BJ (cell line): ENCODE measurements around the gene LINGO4. TPM values are rescaled to one million over a fixed set of nuclear protein-coding genes. Genes with fewer than 3 reads are reported as not detected.

Experiments
- CTCF ChIA-PET: fragments of 350-600 bp; formaldehyde crosslinking; extraction: SDS; loops from one replicate; lab custom pipeline; 2021; ENCODE audit warnings: antibody characterized with exemption, inconsistent platforms; lab: Yijun Ruan, JAX
- POLR2A ChIA-PET: fragments of 300-600 bp; sonication (Branson Sonifier 250); formaldehyde crosslinking; extraction: SDS; loops from one replicate; lab custom pipeline; 2021; ENCODE audit warnings: antibody characterized with exemption; lab: Charles Lee
- DNase-seq: peaks from one replicate; pipeline ENCODE4 v3.0.0-alpha.2; 2011; ENCODE audit warnings: low read depth
- H3K27me3 ChIP-seq: 2 replicates; pipeline ENCODE4 v1.6.0; 2011; ENCODE audit warnings: low read length; ENCODE audit not compliant: control insufficient read depth, insufficient read depth
- H3K36me3 ChIP-seq: 2 replicates; pipeline ENCODE4 v1.5.1; 2011; ENCODE audit warnings: low read length; ENCODE audit not compliant: control insufficient read depth, insufficient read depth
- H3K4me3 ChIP-seq: 2 replicates; pipeline ENCODE4 v1.5.1; 2011; ENCODE audit warnings: low read depth, mild to moderate bottlenecking, control low read depth, low read length
- CTCF ChIP-seq: IDR thresholded peaks from 2 replicates; pipeline ENCODE4 v1.5.1; 2011; ENCODE audit warnings: low read depth, mild to moderate bottlenecking, control low read depth, inconsistent platforms, low read length, moderate library complexity; ENCODE audit not compliant: insufficient read depth
- polyA plus RNA-seq: library from polyadenylated mRNA; depleted of rRNA; stranded (reverse); fragments of >200 nt; gene quantifications from 2 replicates; pipeline ENCODE4 v1.2.3, GENCODE V29; 2011

Gene LINGO4
- polyA plus RNA-seq, 1 experiment: not detected

- TF ChIP-seq CTCF: no peak
- peaks cover 30% of the 10 kb centered on the region for H3K27me3 ChIP-seq
- H3K4me3 ChIP-seq: no peak overlapping the region
- no peaks in the 10 kb centered on the region for H3K36me3 ChIP-seq
- POLR2A ChIA-PET: no interaction called here
- CTCF ChIA-PET: no interaction called here
- DNase-seq: no peak
Measured at GRCh38 chr1:151807766-151808165, 2.5 kb upstream of the LINGO4 start.

GRCh38 chr1:151807131-151807530 lies 1.9 kb upstream of the LINGO4 start:
- peaks cover 32% of the 10 kb centered on the region for H3K27me3 ChIP-seq
- CTCF ChIA-PET: no interaction called here
- DNase-seq: no peak
- no peak for TF ChIP-seq CTCF
- no peak overlapping the region for H3K4me3 ChIP-seq
- H3K36me3 ChIP-seq: no peaks in the 10 kb centered on the region
- POLR2A ChIA-PET: no interaction called here

DNA sequence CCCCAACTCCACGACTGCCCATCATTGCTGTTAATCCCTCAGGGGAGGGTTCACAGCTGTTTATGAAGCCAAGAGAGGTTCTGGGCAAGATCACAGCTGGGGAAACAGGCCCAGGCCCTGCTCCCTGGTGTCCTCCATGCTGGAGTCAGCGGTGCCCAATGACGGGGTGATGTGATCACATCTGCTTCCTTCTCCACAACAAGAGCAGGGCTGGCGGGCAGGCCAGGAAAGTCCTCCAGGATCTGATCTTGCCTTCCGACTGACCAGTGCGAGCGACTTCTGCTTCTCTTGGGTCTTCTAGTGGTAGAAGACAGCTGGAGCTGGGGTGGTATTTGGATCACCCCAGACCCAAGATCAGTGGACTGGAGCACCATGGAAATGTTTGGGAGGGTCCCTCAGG lies 951 bp upstream of the LINGO4 start:
- ChIA-PET CTCF (no interaction called here), POLR2A (no interaction called here)
- Histone ChIP-seq H3K4me3 (no peak overlapping the region), H3K27me3 (peaks cover 34% of the 10 kb centered on the region), H3K36me3 (no peaks in the 10 kb centered on the region)
- DNase-seq: no peak
- TF ChIP-seq CTCF: no peak

- Histone ChIP-seq H3K36me3 (no peaks in the 10 kb centered on the region), H3K4me3 (no peak overlapping the region), H3K27me3 (peaks cover 39% of the 10 kb centered on the region)
- DNase-seq: no peak
- POLR2A ChIA-PET: no interaction called here
- CTCF ChIA-PET: no interaction called here
- TF ChIP-seq CTCF: no peak
Measured at GRCh38 chr1:151803915-151804314, 1.3 kb downstream of the LINGO4 start.

DNA sequence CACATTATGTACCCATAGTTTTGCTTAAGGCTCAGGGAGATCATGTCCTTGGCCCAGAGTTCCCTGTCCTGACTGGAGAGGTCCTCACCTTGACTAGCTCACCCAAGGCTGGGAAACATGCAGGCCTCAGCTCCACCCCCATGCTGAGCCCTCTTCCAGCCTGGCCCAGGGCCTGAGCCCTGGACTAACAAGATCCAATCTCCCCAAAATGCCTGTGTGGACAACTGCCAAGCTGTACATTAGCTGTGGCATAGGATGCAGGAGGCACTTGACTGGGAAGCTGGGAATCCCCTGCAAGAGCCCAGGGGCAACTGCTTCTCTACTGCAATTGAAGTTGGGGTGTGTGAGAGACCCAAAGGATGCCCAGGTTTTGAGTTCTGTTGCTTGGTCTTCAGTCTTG lies 2.1 kb downstream of the LINGO4 start:
- ChIA-PET POLR2A (no interaction called here), CTCF (no interaction called here)
- no peak overlapping the region for H3K4me3 ChIP-seq
- peaks cover 38% of the 10 kb centered on the region for H3K27me3 ChIP-seq
- DNase-seq: no peak
- no peak for TF ChIP-seq CTCF
- H3K36me3 ChIP-seq: no peaks in the 10 kb centered on the region
